Stomach (tissue), 9 donors: ENCODE measurements around the gene DNAAF8. TPM values are rescaled to one million over a fixed set of nuclear protein-coding genes. Genes with fewer than 3 reads are reported as not detected.
A peak's percentile ranks its signal among the peaks of the same experiment; 100 is the strongest.

Source experiments
- DNase-seq, 2 donors: peaks; one replicate each; pipeline versions ENCODE4 v3.0.0 to v3.0.0-alpha.2; 2013 to 2019
- H3K27ac ChIP-seq, 5 donors: fragments of 200-600 bp in 4 of 5; sonication (generic) in 4 of 5; one replicate each; pipeline ENCODE4 v1.5.1; 2013 to 2019; ENCODE audit warnings: mild to moderate bottlenecking in 1 of 5, moderate library complexity in 1 of 5
- H3K27me3 ChIP-seq, 3 donors: fragments of 200-600 bp; sonication (generic); one replicate each; pipeline ENCODE4 v1.5.1; 2017 to 2019; ENCODE audit warnings: mixed run types in 1 of 3
- H3K36me3 ChIP-seq, 4 donors: fragments of 200-600 bp; sonication (generic); 1 replicate in 3 of 4; 2 replicates in 1 of 4; pipeline ENCODE4 v1.5.1; 2016 to 2019
- H3K4me1 ChIP-seq, 4 donors: fragments of 200-600 bp; sonication (generic); one replicate each; pipeline ENCODE4 v1.5.1; 2016 to 2019
- H3K4me3 ChIP-seq, 4 donors: fragments of 200-600 bp; sonication (generic) in 3 of 4; one replicate each; pipeline ENCODE4 v1.5.1; 2016 to 2019; ENCODE audit warnings: mild to moderate bottlenecking in 1 of 4
- H3K9me3 ChIP-seq, 4 donors: fragments of 200-600 bp; sonication (generic); one replicate each; pipeline ENCODE4 v1.5.1; 2016 to 2019
- EP300 ChIP-seq: sonication (generic); formaldehyde crosslinking; IDR thresholded peaks from one replicate; pipeline ENCODE4 v1.6.1; 2017; ENCODE audit warnings: antibody characterized with exemption
- POLR2A ChIP-seq, 4 donors: fragments of 450-650 bp; IDR thresholded peaks; one replicate each; pipeline ENCODE4 v1.6.1; 2016; ENCODE audit warnings: antibody characterized with exemption in 4 of 4, control low read depth in 2 of 4, mild to moderate bottlenecking in 1 of 4, moderate library complexity in 1 of 4
- POLR2AphosphoS5 ChIP-seq, 3 donors: sonication (generic); formaldehyde crosslinking; IDR thresholded peaks; one replicate each; pipeline ENCODE4 v1.6.1; 2016; ENCODE audit warnings: antibody characterized with exemption in 3 of 3
- WGBS, 5 donors: extraction: QIAGEN DNeasy Blood & Tissue Kit in 3 of 5; methylation state at CpG; one replicate each; pipeline versions ENCODE4 v1.1.5 to v1.1.7; 2013 to 2018; 5-methylcytosine and 5-hydroxymethylcytosine counted together
- intact Hi-C: fragments of 100-400 bp; cut with DNase I; formaldehyde crosslinking; loops from one replicate; pipeline ENCODE4 v1.15.1; 2023; ENCODE audit warnings: low total_unique reads
- polyA plus RNA-seq, 3 donors: library from polyadenylated mRNA; stranded (reverse); fragments of 200-250 nt; gene quantifications; one replicate each; pipeline ENCODE4 v1.2.3, GENCODE V29; 2013
- total RNA-seq, 5 donors: library from RNA; depleted of rRNA; stranded (reverse); fragments of >200 nt; gene quantifications; one replicate each; pipeline versions ENCODE4 v1.1.0 to v1.2.3, GENCODE V29; 2014 to 2016
- TF ChIP-seq, protein P1 (sequence below), 7 experiments: fragments of 450-650 bp in 4 of 7; fragments of 200-600 bp in 3 of 7; sonication (generic) in 3 of 7; IDR thresholded peaks; one replicate each; pipeline ENCODE4 v1.5.1; 2016 to 2019; ENCODE audit warnings: antibody characterized with exemption in 7 of 7, control low read depth in 2 of 7, mild to moderate bottlenecking in 1 of 7
- donor health status: healthy with polysubstance abuse.
- donor health status: Bipolar disorder and iron deficiency.
- donor health status: healthy.

The DNAAF8 gene
- total and polyA plus RNA-seq, 8 donors = 0.68 to 1.8 (median 1.2) TPM; not detected in 5

- H3K27me3 ChIP-seq = no peaks in the 10 kb centered on the region
- 89 to 93% (median 89%) methylated on average over 14 to 23 of the region's 23 CpGs for WGBS, 5 donors
- no peak for DNase-seq
- peaks cover 3 to 22% (median 13%) of the 10 kb centered on the region in 4 donors for H3K4me1 ChIP-seq
- intact Hi-C loops = no loop called here
- no peaks in the 10 kb centered on the region for H3K9me3 ChIP-seq
- no peak for TF ChIP-seq POLR2AphosphoS5 (IDR thresholded peaks at IDR 0.05)
- TF ChIP-seq EP300 = no peak
- TF ChIP-seq, protein P1, sequence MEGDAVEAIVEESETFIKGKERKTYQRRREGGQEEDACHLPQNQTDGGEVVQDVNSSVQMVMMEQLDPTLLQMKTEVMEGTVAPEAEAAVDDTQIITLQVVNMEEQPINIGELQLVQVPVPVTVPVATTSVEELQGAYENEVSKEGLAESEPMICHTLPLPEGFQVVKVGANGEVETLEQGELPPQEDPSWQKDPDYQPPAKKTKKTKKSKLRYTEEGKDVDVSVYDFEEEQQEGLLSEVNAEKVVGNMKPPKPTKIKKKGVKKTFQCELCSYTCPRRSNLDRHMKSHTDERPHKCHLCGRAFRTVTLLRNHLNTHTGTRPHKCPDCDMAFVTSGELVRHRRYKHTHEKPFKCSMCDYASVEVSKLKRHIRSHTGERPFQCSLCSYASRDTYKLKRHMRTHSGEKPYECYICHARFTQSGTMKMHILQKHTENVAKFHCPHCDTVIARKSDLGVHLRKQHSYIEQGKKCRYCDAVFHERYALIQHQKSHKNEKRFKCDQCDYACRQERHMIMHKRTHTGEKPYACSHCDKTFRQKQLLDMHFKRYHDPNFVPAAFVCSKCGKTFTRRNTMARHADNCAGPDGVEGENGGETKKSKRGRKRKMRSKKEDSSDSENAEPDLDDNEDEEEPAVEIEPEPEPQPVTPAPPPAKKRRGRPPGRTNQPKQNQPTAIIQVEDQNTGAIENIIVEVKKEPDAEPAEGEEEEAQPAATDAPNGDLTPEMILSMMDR (IDR thresholded peaks at IDR 0.05) = no peak
- no peak for TF ChIP-seq POLR2A (IDR thresholded peaks at IDR 0.05)
- H3K27ac ChIP-seq = no peak overlapping the region
- H3K4me3 ChIP-seq = no peak overlapping the region
- peaks cover 51 to 100% (median 100%) of the 10 kb centered on the region in 4 donors for H3K36me3 ChIP-seq
Measured at GRCh38 chr16:4760221-4760910, 26.0 kb downstream of the DNAAF8 start.

DNA sequence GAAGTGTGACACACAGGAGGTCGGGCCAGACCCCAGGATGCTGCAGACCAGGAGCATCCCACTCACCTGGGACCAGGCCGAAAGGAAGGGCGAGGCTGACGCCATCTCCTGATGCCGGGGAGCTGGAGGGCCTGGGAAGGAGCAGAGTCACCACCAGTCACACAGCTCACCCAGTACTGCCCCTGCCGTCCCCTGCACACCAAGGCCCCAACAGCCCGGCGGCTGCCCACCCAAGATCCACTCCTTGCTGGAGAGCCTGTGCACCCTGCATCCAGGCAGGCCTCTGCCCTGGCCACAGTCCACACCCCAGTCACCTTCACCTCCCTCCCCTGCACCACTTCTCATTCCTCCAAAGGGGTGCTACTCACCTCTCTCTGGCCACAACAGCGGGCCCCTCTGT is 27.9 kb downstream of the DNAAF8 start:
- Histone ChIP-seq H3K4me3 (no peak overlapping the region), H3K4me1 (peaks cover 15 to 34% (median 27%) of the 10 kb centered on the region in 4 donors), H3K27me3 (no peaks in the 10 kb centered on the region), H3K9me3 (no peaks in the 10 kb centered on the region), H3K27ac (no peak overlapping the region), H3K36me3 (peaks cover 51 to 85% (median 85%) of the 10 kb centered on the region in 4 donors)
- TF ChIP-seq POLR2AphosphoS5 (IDR thresholded peaks at IDR 0.05) = no peak
- TF ChIP-seq, protein P1 (IDR thresholded peaks at IDR 0.05) = no peak
- no peak for TF ChIP-seq EP300
- no peak for TF ChIP-seq POLR2A (IDR thresholded peaks at IDR 0.05)
- intact Hi-C loops = no loop called here
- DNase-seq = no peak
- 93 to 97% (median 94%) methylated on average over 4 to 9 of the region's 9 CpGs for WGBS, 5 donors

- H3K4me1 ChIP-seq = peaks cover 24 to 47% (median 40%) of the 10 kb centered on the region in 4 donors
- intact Hi-C loops = no loop called here
- H3K36me3 ChIP-seq = peaks cover 40 to 69% (median 69%) of the 10 kb centered on the region in 4 donors
- H3K27me3 ChIP-seq = no peaks in the 10 kb centered on the region
- DNase-seq = no peak
- no peaks in the 10 kb centered on the region for H3K9me3 ChIP-seq
- WGBS, 5 donors = 82 to 96% (median 88%) methylated on average over 7 of the region's 7 CpGs
- TF ChIP-seq EP300 = no peak
- no peak for TF ChIP-seq POLR2AphosphoS5 (IDR thresholded peaks at IDR 0.05)
- TF ChIP-seq POLR2A (IDR thresholded peaks at IDR 0.05) = no peak
- TF ChIP-seq, protein P1 (IDR thresholded peaks at IDR 0.05) = no peak
- no peak overlapping the region for H3K4me3 ChIP-seq
- no peak overlapping the region for H3K27ac ChIP-seq
Measured at GRCh38 chr16:4763791-4764190, 29.5 kb downstream of the DNAAF8 start.

DNA sequence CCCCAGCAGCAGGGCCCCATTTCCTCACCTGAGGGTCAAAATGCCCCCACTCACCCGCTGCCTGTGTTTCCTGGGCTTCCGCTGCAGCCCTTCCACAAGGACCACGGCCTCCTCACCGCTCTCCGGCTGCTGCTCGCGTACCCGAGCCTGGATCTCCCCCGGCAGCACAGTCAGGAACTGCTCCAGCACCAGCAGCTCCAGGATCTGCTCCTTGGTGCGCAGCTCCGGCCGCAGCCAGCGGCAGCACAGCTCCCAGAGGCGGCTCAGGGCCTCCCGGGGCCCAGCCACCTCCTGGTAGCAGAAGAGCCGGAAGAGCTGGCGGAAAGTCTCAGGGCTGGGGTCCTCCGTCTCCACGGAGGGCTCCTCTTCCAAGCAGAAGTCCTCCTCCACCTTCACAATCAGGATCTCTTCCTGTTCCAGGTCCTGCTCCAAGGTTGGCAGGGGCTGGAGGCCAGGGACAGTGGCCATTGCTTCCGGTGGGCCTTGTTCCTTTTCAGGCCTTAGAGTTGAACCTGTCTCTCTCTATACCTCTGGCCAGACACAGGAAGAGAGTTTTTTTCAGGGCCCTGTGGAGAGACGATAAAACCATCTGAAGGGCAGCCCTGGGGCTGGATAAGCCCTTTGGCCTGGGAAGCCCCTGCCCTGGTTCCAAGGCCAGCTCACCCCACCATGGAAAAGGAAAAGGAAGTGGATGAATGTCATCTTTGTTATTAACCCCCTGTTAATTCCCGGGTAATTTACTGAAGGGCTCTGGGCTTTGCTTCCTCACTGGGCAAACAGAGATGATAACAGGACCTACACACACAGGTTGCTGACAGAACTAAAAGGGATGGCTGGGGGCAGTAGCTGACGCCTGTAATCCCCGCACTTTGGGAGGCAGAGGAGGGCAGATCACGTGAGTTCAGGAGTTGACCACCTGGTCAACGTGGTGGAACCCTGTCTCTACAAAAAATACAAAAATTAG is 31.5 kb downstream of the DNAAF8 start:
- Histone ChIP-seq H3K36me3 (peaks cover 30 to 49% (median 49%) of the 10 kb centered on the region in 4 donors), H3K27me3 (no peaks in the 10 kb centered on the region), H3K4me3 (peak overlapping the region; percentile 87 to 100 (median 98)), H3K4me1 (peaks cover 24 to 52% (median 45%) of the 10 kb centered on the region in 4 donors), H3K9me3 (no peaks in the 10 kb centered on the region), H3K27ac (peak overlapping the region in 4 of 5 donors; percentile 90 to 94 (median 92))
- no peak for DNase-seq
- intact Hi-C loops = no loop called here
- 68 to 75% (median 70%) methylated on average over 25 to 26 of the region's 26 CpGs for WGBS, 5 donors
- TF ChIP-seq EP300 (no peak), POLR2AphosphoS5 (IDR thresholded peaks at IDR 0.05) (no peak), POLR2A (IDR thresholded peaks at IDR 0.05) (no peak)
- TF ChIP-seq, protein P1 (IDR thresholded peaks at IDR 0.05) = no peak
